HepG2 (cell line): ENCODE results near the gene TMEM266. TPM values are rescaled to one million over a fixed set of nuclear protein-coding genes. Genes with fewer than 3 reads are reported as not detected.

ENCODE experiments used
- ATAC-seq: fragments of 200-7000 bp; cut with Tn5 transposase; 3 replicates; pipeline ENCODE4 v1.9.1; 2020; ENCODE audit warnings: mild to moderate bottlenecking, moderate library complexity
- BruUV-seq: library from RNA; stranded (reverse); fragments of 400-500 nt; replicated peaks from 2 replicates; lab custom pipeline; 2021; lab: Mats Ljungman, UMichigan
- CTCF ChIA-PET: fragments of 300-600 bp; formaldehyde crosslinking; extraction: SDS; loops from one replicate; lab custom pipeline; 2021; ENCODE audit warnings: low total read pairs, inconsistent platforms, low intra/inter-chr PET ratio; lab: Yijun Ruan, JAX
- POLR2A ChIA-PET: fragments of 350-600 bp; sonication (Branson Sonifier 250); formaldehyde crosslinking; loops from one replicate; lab custom pipeline; 2020; ENCODE audit warnings: antibody characterized with exemption, inconsistent platforms; lab: Yijun Ruan, JAX
- DNase-seq: peaks from one replicate; pipeline ENCODE4 v3.0.0-alpha.2; 2015; ENCODE audit warnings: low spot score
- FAIRE-seq: peaks from 3 replicates; lab custom pipeline; 2011; peaks lifted over from hg19 to GRCh38; lab: Jason Lieb, UNC
- H2AFZ ChIP-seq: one replicate; pipeline ENCODE4 v1.6.1; 2011; ENCODE audit warnings: low read length, inconsistent platforms
- H3K27ac ChIP-seq: fragments of 300-600 bp; 3 replicates; pipeline ENCODE4 v1.8.0; 2011; ENCODE audit warnings: mixed run types, mild to moderate bottlenecking, mixed read lengths, low read length, inconsistent platforms; ENCODE audit not compliant: insufficient read depth; ENCODE audit errors: extremely low read length
- H3K27me3 ChIP-seq, 2 experiments: fragments of 200-600 bp in 1 of 2; 2 replicates in 1 of 2; 3 replicates in 1 of 2; pipeline versions ENCODE4 v1.6.0 to v1.8.0; 2011; ENCODE audit warnings: low read length in 2 of 2, mild to moderate bottlenecking in 2 of 2, moderate library complexity in 2 of 2, inconsistent platforms in 1 of 2; ENCODE audit not compliant: insufficient read depth in 2 of 2, control insufficient read depth in 1 of 2
- H3K36me3 ChIP-seq, 2 experiments: fragments of 200-600 bp in 1 of 2; replicated peaks in 1 of 2; 2 replicates in 1 of 2; 3 replicates in 1 of 2; pipeline versions ENCODE4 v1.5.1 to v1.8.0; 2011; ENCODE audit warnings: low read length in 2 of 2, inconsistent platforms in 1 of 2; ENCODE audit not compliant: insufficient read depth in 2 of 2, control insufficient read depth in 1 of 2
- H3K4me1 ChIP-seq: 2 replicates; pipeline ENCODE4 v1.5.1; 2012; ENCODE audit warnings: low read length, inconsistent platforms; ENCODE audit not compliant: insufficient read depth
- H3K4me2 ChIP-seq: 2 replicates; pipeline ENCODE4 v1.6.0; 2011; ENCODE audit warnings: low read depth, low read length, inconsistent platforms
- H3K4me3 ChIP-seq, 3 experiments: fragments of 200-600 bp in 1 of 3; sonication (generic), shearing (Covaris generic) in 1 of 3; replicated peaks in 1 of 3; 2 replicates each; pipeline ENCODE4 v1.5.1; 2011 to 2016; ENCODE audit warnings: low read length in 3 of 3, inconsistent platforms in 2 of 3, low read depth in 2 of 3, mild to moderate bottlenecking in 2 of 3, control low read depth in 1 of 3, mixed read lengths in 1 of 3; ENCODE audit not compliant: insufficient read depth in 1 of 3
- H3K79me2 ChIP-seq: one replicate; pipeline ENCODE4 v1.6.1; 2011; ENCODE audit warnings: low read length, inconsistent platforms; ENCODE audit not compliant: insufficient read depth
- H3K9ac ChIP-seq: 2 replicates; pipeline ENCODE4 v1.6.0; 2011; ENCODE audit warnings: mild to moderate bottlenecking, low read depth, low read length, inconsistent platforms; ENCODE audit not compliant: insufficient read depth
- H3K9me3 ChIP-seq: 2 replicates; pipeline ENCODE4 v1.5.1; 2012; ENCODE audit warnings: mild to moderate bottlenecking, low read length
- H4K20me1 ChIP-seq: 2 replicates; pipeline ENCODE4 v1.6.0; 2011; ENCODE audit warnings: inconsistent platforms, mild to moderate bottlenecking, low read length, moderate library complexity; ENCODE audit not compliant: insufficient read depth
- FOXP4 ChIP-seq: sonication (generic); formaldehyde crosslinking; IDR thresholded peaks from 2 replicates; pipeline ENCODE4 v1.4.0; 2020; ENCODE audit warnings: missing genetic modification reagents
- HOXD1 ChIP-seq: sonication (generic); formaldehyde crosslinking; IDR thresholded peaks from 2 replicates; pipeline ENCODE4 v1.5.0; 2020; ENCODE audit warnings: missing genetic modification reagents
- PRMT3 ChIP-seq: sonication (generic); formaldehyde crosslinking; IDR thresholded peaks from 2 replicates; pipeline ENCODE4 v1.8.1; 2022; ENCODE audit warnings: low read depth, mild to moderate bottlenecking, moderate library complexity, missing genetic modification reagents, borderline replicate concordance
- REPIN1 ChIP-seq: sonication (generic); formaldehyde crosslinking; IDR thresholded peaks from 2 replicates; pipeline ENCODE4 v1.8.0; 2022; ENCODE audit warnings: missing genetic modification reagents, low read depth, mild to moderate bottlenecking, borderline replicate concordance
- RXRB ChIP-seq: IDR thresholded peaks from 2 replicates; pipeline ENCODE4 v1.6.1; 2016; ENCODE audit warnings: borderline replicate concordance, missing genetic modification reagents, missing compliant biosample characterization
- SOX5 ChIP-seq: IDR thresholded peaks from 2 replicates; pipeline ENCODE4 v1.6.1; 2016; ENCODE audit warnings: borderline replicate concordance
- TRAFD1 ChIP-seq: sonication (generic); formaldehyde crosslinking; IDR thresholded peaks from 2 replicates; pipeline ENCODE4 v1.5.1; 2020; ENCODE audit warnings: missing genetic modification reagents, mild to moderate bottlenecking, borderline replicate concordance
- UBTF ChIP-seq: sonication (generic); formaldehyde crosslinking; IDR thresholded peaks from 2 replicates; pipeline ENCODE4 v1.4.0; 2020; ENCODE audit warnings: mild to moderate bottlenecking, missing genetic modification reagents
- ZBTB20 ChIP-seq: sonication (generic); formaldehyde crosslinking; IDR thresholded peaks from 2 replicates; pipeline ENCODE4 v1.8.1; 2023; ENCODE audit warnings: missing genetic modification reagents, low read depth, mild to moderate bottlenecking, borderline replicate concordance
- ZBTB7A ChIP-seq: sonication (generic); formaldehyde crosslinking; IDR thresholded peaks from 2 replicates; pipeline ENCODE4 v1.8.0; 2022; ENCODE audit warnings: mild to moderate bottlenecking, missing genetic modification reagents
- ZNF281 ChIP-seq: sonication (generic); formaldehyde crosslinking; IDR thresholded peaks from 2 replicates; pipeline ENCODE4 v1.4.0; 2020; ENCODE audit warnings: missing genetic modification reagents, borderline replicate concordance
- ZNF414 ChIP-seq: sonication (generic); formaldehyde crosslinking; IDR thresholded peaks from 2 replicates; pipeline ENCODE4 v1.5.0; 2020; ENCODE audit warnings: missing genetic modification reagents
- ZNF652 ChIP-seq: IDR thresholded peaks from 2 replicates; pipeline ENCODE4 v1.6.1; 2016; ENCODE audit warnings: low read depth, borderline replicate concordance
- ZSCAN9 ChIP-seq: IDR thresholded peaks from 2 replicates; pipeline ENCODE4 v1.6.1; 2016; ENCODE audit warnings: borderline replicate concordance
- WGBS: methylation state at CpG from one replicate; pipeline ENCODE4 v1.1.6; 2017; ENCODE audit warnings: low lambda C conversion rate; 5-methylcytosine and 5-hydroxymethylcytosine counted together
- in situ Hi-C: cut with HindIII; loops from 2 replicates; pipeline ENCODE4 v1.10.0; 2017; ENCODE audit warnings: low pct_unique_long_range_greater_than_20kb; ENCODE audit not compliant: extremely low pct_ligation_motif_present
- intact Hi-C: fragments of 100-400 bp; cut with micrococcal nuclease; formaldehyde crosslinking; loops from one replicate; pipeline ENCODE4 v1.10.0; 2022; ENCODE audit not compliant: unreplicated experiment
- polyA plus RNA-seq, 8 experiments: library from polyadenylated mRNA; depleted of rRNA in 3 of 8; stranded (reverse) in 7 of 8; unstranded in 1 of 8; fragments of >200 nt; fragmentation: Illumina TruSeq in 4 of 8; extraction: Trizol in 4 of 8; gene quantifications; 2 replicates each; pipeline versions ENCODE4 v1.2.1 to v1.2.3, GENCODE V29; 2011 to 2016; ENCODE audit warnings: low read depth in 4 of 8, missing spikeins in 1 of 8, mixed read lengths in 1 of 8; ENCODE audit not compliant: insufficient read depth in 1 of 8
- total RNA-seq, 5 experiments: library from RNA; depleted of rRNA; stranded (reverse); fragments of >200 nt; fragmentation: Illumina TruSeq; extraction: Trizol; gene quantifications; 2 replicates each; pipeline ENCODE4 v1.2.3, GENCODE V29; 2016; ENCODE audit warnings: low read depth in 1 of 5

Gene TMEM266
- total and polyA plus RNA-seq, 2 of the 13 experiments (the other 11 are each of a cell fraction or from before 2014, with no cell fraction given): 0.04 TPM; not detected in 1

GRCh38 chr15:76098685-76099084 lies 38.9 kb downstream of the TMEM266 start:
- in situ Hi-C loops (no loop called here), intact Hi-C loops (no loop called here)
- no TSS peak for BruUV-seq
- POLR2A ChIA-PET: no interaction called here
- Histone ChIP-seq H3K4me1 (peaks cover 20% of the 10 kb centered on the region), H3K36me3 (no peaks in the 10 kb centered on the region), H4K20me1 (no peaks in the 10 kb centered on the region), H2AFZ (no peak overlapping the region), H3K79me2 (no peaks in the 10 kb centered on the region), H3K9me3 (no peaks in the 10 kb centered on the region), H3K4me3 (peak overlapping the region in 1 of 3 experiments; percentile 59; a peak in 2 of 6 replicates), H3K27ac (peak overlapping the region; percentile 55), H3K27me3 (no peaks in the 10 kb centered on the region; a peak in 1 of 5 replicates), H3K4me2 (peak overlapping the region; percentile 65), H3K9ac (no peak overlapping the region; the same call in 1 of the 2 replicates)
- CTCF ChIA-PET: no interaction called here
- ATAC-seq: peak; percentile 94
- 0% methylated on average over 3 of the region's 3 CpGs for WGBS
- peak; percentile 54 for FAIRE-seq
- peak; percentile 75 for DNase-seq
- TF ChIP-seq ZNF414 (CRISPR knock-in tag): 0 out of 2 replicates have a peak, but pooled peaks have one; percentile 42
- peak; percentile 63; the same call in 1 of the 2 replicates for TF ChIP-seq ZBTB7A (CRISPR knock-in tag)
- peak; percentile 34; the same call in 1 of the 2 replicates for TF ChIP-seq UBTF (CRISPR knock-in tag)
- TF ChIP-seq TRAFD1 (CRISPR knock-in tag): no peak; the same call in 1 of the 2 replicates
- TF ChIP-seq PRMT3 (CRISPR knock-in tag): no peak
- no peak for TF ChIP-seq ZNF652 (CRISPR knock-in tag)
- TF ChIP-seq RXRB: no peak; the same call in 1 of the 2 replicates
- TF ChIP-seq FOXP4 (CRISPR knock-in tag): peak; percentile 70
- TF ChIP-seq ZBTB20: 0 out of 2 replicates have a peak, but pooled peaks have one; percentile 37
- peak; percentile 99 for TF ChIP-seq ZNF281 (CRISPR knock-in tag)
- TF ChIP-seq HOXD1 (CRISPR knock-in tag): no peak
- TF ChIP-seq REPIN1 (CRISPR knock-in tag): peak; percentile 52; the same call in 1 of the 2 replicates
- peak; percentile 48; the same call in 1 of the 2 replicates for TF ChIP-seq ZSCAN9 (CRISPR knock-in tag)
- peak; percentile 48; the same call in 1 of the 2 replicates for TF ChIP-seq SOX5
